GM12873 (cell line): ENCODE measurements around the gene MOXD1.

Source experiments
- TF ChIP-seq, protein P1 (sequence below): IDR thresholded peaks from 2 replicates; pipeline ENCODE4 v1.5.1; 2012; ENCODE audit warnings: low read depth, mild to moderate bottlenecking, moderate library complexity, low read length, control low read depth; ENCODE audit not compliant: insufficient read depth; ENCODE audit errors: missing control alignments

Gene MOXD1

DNA sequence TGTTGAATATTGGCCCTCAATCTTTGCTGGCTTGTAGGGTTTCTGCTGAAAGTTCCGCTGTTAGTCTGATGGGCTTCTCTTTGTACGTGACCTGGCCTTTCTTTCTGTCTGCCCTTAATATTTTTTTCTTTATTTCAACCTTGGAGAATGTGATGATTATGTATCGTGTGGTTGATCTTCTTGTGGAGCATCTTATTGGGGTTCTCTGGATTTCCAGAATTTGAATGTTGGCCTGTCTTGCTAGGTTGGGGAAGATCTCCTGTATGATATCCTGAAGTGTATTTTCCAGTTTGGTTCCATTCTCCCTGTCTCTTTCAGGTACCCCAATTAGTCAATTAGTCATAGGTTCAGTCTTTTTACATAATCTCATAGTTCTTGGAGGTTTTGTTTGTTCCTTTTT, 22.6 kb upstream of the MOXD1 start:
- TF ChIP-seq, protein P1, sequence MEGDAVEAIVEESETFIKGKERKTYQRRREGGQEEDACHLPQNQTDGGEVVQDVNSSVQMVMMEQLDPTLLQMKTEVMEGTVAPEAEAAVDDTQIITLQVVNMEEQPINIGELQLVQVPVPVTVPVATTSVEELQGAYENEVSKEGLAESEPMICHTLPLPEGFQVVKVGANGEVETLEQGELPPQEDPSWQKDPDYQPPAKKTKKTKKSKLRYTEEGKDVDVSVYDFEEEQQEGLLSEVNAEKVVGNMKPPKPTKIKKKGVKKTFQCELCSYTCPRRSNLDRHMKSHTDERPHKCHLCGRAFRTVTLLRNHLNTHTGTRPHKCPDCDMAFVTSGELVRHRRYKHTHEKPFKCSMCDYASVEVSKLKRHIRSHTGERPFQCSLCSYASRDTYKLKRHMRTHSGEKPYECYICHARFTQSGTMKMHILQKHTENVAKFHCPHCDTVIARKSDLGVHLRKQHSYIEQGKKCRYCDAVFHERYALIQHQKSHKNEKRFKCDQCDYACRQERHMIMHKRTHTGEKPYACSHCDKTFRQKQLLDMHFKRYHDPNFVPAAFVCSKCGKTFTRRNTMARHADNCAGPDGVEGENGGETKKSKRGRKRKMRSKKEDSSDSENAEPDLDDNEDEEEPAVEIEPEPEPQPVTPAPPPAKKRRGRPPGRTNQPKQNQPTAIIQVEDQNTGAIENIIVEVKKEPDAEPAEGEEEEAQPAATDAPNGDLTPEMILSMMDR, result no peak

DNA sequence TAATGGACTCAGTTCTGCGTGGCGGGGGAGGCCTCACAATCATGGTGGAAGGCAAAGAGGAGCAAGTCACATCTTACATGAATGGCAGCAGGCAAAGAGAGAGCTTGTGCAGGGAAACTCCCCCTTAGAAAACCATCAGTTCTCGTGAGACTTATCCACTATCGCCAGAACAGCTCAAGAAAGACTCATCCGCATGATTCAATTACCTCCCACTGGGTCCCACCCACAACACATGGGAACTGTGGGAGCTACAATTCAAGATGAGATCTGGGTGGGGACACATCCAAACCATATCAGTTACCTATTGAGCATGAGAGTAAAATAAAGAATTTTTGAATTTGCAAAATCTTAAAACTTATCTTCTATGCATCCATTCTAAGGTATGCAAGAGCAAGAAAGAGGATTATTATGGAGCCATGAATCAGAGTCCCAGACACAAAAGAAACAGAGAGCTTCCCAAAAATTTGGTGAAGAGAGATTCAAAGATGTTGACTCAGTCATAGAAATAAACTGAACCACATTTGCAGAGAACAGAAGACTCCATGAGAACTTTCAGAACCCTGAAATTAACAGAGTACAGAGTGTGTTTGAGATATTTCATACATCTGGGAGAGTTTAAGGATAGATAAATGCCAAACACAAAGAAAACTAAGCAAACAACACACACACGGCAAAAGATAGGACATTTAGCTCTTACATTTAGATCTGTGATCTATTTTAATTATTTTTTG, 17.1 kb upstream of the MOXD1 start:
- TF ChIP-seq, protein P1, result no peak

DNA sequence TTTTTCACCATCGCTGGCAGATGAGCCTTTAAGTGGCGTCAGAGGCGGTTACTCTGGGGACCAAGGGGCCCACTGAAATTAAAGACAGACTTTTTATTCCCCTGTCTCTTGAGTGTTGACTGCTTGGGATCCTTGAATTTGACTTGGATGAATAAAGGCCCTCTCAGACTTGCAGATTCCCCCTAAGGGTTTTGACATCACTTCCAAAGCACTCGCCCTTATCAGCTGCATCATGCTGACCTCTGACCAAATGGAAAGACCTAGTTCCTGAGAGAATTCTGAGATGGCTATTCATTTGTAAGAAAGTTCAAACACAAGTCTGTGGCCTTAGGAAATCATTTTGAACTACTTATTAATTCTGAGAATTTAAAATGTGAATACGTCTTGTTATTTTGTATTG, 13.5 kb upstream of the MOXD1 start:
- TF ChIP-seq, protein P1, result no peak

DNA sequence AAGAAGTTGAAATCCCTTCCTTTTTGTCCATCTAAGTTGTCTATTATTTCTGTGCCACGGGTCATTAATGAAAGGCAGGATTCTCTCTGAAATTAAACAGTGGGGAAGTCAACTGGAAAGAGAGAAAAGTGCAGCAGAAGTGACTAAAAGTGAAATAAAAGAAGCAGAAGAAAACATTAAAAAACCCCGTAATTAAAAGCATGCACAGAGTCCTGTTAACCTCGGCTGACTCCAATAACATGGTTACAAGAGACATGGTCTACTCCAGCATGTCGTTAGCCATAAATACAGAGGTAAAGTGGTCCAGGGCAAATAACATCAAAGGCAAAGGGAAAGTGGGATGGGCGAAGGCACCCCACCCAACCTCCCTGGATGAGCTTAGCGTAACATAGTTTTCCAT, 13.0 kb upstream of the MOXD1 start:
- TF ChIP-seq, protein P1, result no peak

DNA sequence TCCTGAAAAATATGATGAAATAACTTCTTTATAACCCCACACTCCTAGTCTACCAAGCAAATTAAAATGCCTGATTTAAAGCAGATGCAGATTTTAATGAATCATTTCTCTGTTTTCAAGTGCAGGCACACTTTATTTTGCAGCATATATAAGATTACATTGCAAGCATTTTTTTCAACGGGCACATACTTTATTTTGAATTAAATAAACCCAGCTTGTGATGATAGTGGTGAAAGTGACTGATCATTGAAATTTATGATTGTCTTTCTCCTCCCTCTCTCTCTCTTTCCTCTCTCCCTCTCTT, 12.2 kb upstream of the MOXD1 start:
- TF ChIP-seq, protein P1, result no peak

DNA sequence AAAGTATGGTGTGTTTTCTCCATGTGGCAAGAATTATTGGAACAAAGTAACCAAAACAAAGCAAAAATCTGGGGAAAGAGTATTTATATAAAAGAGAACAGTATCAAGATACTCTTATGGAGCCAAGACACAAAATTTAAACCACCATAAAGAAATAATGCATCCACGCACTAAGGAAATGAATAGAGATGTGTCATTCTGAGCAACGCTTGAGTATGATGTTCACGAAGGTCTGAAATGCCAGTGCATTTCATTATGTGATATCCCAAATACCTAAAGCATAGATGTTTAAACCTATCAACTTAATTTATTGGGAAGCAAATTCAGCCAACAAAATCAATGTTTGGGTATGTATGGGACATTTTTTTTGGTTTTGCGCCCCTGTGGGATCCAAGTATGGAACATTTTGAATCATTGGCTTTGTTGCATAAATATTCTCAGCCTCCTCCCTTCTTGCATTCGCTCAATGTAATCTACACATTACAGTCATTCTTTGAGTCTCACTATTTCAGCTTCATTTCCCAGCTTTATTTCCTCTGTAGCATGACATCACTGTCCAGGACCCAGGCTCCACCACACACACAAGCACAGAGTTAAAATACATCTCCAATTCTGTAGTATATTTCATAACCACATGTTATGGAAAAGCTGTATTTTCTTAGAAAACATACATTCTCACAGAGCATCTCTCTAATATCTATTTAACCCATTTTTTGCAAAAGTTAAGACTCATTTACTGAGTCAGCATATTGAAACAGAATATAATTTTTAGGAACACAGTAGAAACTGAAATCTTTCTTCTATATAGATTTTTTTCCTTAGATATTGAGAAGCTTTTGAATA, 11.6 kb upstream of the MOXD1 start:
- TF ChIP-seq, protein P1, result no peak

DNA sequence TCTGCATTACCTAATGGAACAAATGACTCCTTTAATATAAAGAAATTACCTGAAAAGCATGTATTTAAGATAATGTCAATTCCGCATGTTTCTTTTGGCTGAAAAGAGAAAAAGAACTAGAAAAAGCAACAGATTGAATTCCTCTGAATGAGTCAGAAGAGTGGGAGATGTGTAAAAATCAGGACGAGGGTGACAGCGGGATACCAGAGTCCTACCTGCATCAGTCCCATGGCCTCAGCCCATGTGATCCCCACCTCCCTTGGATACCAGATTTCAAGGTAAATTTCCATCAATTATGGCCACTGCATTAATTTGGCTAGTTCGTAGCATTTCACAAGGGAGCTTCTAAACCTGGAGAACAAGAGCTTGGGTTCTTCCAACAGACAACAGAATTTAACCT, 10.0 kb upstream of the MOXD1 start:
- TF ChIP-seq, protein P1, result no peak
